Fibroblast of mammary gland (primary cell): ENCODE measurements around the gene PDGFRB.

Source experiments
- DNase-seq: peaks from one replicate; pipeline ENCODE4 v3.0.0-alpha.2; 2010; ENCODE audit warnings: low read depth
- H3K4me3 ChIP-seq: 2 replicates; pipeline ENCODE4 v1.5.1; 2011; ENCODE audit warnings: low read depth, mild to moderate bottlenecking, low read length, moderate library complexity; ENCODE audit not compliant: control insufficient read depth
- CTCF ChIP-seq: conservative IDR thresholded peaks from 2 replicates; pipeline ENCODE4 v1.5.1; 2011; ENCODE audit warnings: low read depth, low read length, inconsistent platforms; ENCODE audit not compliant: control insufficient read depth, insufficient read depth

Gene PDGFRB

GRCh38 chr5:150178262-150178661 lies 22.6 kb upstream of the PDGFRB start:
- TF ChIP-seq CTCF = no peak
- DNase-seq = no peak
- H3K4me3 ChIP-seq = no peak overlapping the region

GRCh38 chr5:150177721-150178120 lies 22.1 kb upstream of the PDGFRB start:
- H3K4me3 ChIP-seq = no peak overlapping the region
- no peak for DNase-seq
- no peak for TF ChIP-seq CTCF

- no peak for TF ChIP-seq CTCF
- no peak for DNase-seq
- H3K4me3 ChIP-seq = no peak overlapping the region
Observed at GRCh38 chr5:150176745-150177477, 21.3 kb upstream of the PDGFRB start.

- peak; percentile 46 for DNase-seq
- TF ChIP-seq CTCF = peak; percentile 68
- H3K4me3 ChIP-seq = no peak overlapping the region
Observed at GRCh38 chr5:150175536-150175935, 19.9 kb upstream of the PDGFRB start.

- DNase-seq = no peak
- no peak for TF ChIP-seq CTCF
- H3K4me3 ChIP-seq = no peak overlapping the region
Observed at GRCh38 chr5:150175076-150175475, 19.4 kb upstream of the PDGFRB start.

- no peak for DNase-seq
- H3K4me3 ChIP-seq = no peak overlapping the region
- TF ChIP-seq CTCF = no peak
Observed at GRCh38 chr5:150174285-150174684, 18.6 kb upstream of the PDGFRB start.
